Measurements from ENCODE around the gene TRIM38. TPM values are rescaled to one million over a fixed set of nuclear protein-coding genes. Genes with fewer than 3 reads are reported as not detected.
"Not testable (repeated sequence)": the region's sequence is repeated elsewhere in the genome, so short reads cannot be mapped to it uniquely, and the experiment has no call there.

Gene TRIM38
- total RNA-seq, 1 experiment from 2014 or later = 4.4 TPM

DNA sequence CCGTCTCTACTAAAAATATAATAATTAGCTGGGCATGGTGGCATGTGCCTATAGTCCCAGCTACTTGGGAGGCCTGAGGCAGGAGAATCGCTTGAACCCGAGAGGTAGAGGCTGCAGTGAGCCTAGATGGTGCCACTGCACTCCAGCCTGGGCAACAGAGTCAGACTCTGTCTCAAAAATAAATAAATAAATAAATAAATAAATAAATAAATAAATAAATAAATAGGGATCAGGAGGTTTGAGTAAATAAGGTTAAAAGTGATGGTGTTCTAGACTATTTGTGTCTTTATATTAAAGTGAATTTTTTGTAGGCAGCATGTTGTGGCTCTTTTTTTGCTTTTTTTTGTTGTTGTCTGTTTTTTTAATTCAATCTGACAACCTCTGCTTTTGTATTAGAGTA, 15.1 kb upstream of the TRIM38 start:
- POLR2A ChIA-PET; H3K27me3 ChIP-seq (ENCODE audit: control insufficient read depth, insufficient read depth, low read length); H3K4me3 ChIP-seq (ENCODE audit: low read depth in 2 of 2, low read length in 2 of 2); in situ Hi-C loops (cut with HindIII; ENCODE audit: low pct_unique_long_range_greater_than_20kb, low sequenced_read_pairs); ATAC-seq; H3K4me1 ChIP-seq (ENCODE audit: control insufficient read depth, insufficient read depth, low read length); H3K9me3 ChIP-seq (ENCODE audit: control insufficient read depth, insufficient read depth, low read depth, low read length); H3K36me3 ChIP-seq (ENCODE audit: control insufficient read depth, insufficient read depth, low read length); DNase-seq (ENCODE audit: low read depth, low spot score); CTCF ChIA-PET; H3K27ac ChIP-seq (ENCODE audit: low read length); BruUV-seq (replicated peaks): not testable (repeated sequence)
- intact Hi-C loops (cut with micrococcal nuclease; ENCODE audit: unreplicated experiment) = loop anchor here (2.0 kb wide), 2 partner anchors 159 to 229 kb away; no protein-coding TSS in a partner anchor

- ChIA-PET POLR2A (no interaction called here), CTCF (no interaction called here)
- in situ Hi-C loops (cut with HindIII; ENCODE audit: low pct_unique_long_range_greater_than_20kb, low sequenced_read_pairs) = no loop called here
- DNase-seq (ENCODE audit: low read depth, low spot score) = no peak
- no peaks in the 10 kb centered on the region for H3K4me1 ChIP-seq (ENCODE audit: control insufficient read depth, insufficient read depth, low read length)
- no peak overlapping the region for H3K4me3 ChIP-seq (ENCODE audit: low read depth in 2 of 2, low read length in 2 of 2)
- H3K36me3 ChIP-seq (ENCODE audit: control insufficient read depth, insufficient read depth, low read length) = no peaks in the 10 kb centered on the region
- TF ChIP-seq, protein P1, sequence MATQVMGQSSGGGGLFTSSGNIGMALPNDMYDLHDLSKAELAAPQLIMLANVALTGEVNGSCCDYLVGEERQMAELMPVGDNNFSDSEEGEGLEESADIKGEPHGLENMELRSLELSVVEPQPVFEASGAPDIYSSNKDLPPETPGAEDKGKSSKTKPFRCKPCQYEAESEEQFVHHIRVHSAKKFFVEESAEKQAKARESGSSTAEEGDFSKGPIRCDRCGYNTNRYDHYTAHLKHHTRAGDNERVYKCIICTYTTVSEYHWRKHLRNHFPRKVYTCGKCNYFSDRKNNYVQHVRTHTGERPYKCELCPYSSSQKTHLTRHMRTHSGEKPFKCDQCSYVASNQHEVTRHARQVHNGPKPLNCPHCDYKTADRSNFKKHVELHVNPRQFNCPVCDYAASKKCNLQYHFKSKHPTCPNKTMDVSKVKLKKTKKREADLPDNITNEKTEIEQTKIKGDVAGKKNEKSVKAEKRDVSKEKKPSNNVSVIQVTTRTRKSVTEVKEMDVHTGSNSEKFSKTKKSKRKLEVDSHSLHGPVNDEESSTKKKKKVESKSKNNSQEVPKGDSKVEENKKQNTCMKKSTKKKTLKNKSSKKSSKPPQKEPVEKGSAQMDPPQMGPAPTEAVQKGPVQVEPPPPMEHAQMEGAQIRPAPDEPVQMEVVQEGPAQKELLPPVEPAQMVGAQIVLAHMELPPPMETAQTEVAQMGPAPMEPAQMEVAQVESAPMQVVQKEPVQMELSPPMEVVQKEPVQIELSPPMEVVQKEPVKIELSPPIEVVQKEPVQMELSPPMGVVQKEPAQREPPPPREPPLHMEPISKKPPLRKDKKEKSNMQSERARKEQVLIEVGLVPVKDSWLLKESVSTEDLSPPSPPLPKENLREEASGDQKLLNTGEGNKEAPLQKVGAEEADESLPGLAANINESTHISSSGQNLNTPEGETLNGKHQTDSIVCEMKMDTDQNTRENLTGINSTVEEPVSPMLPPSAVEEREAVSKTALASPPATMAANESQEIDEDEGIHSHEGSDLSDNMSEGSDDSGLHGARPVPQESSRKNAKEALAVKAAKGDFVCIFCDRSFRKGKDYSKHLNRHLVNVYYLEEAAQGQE (IDR thresholded peaks at IDR 0.05; ENCODE audit: insufficient read depth in 1 of 2, low read depth in 2 of 2, low read length in 1 of 2) = no peak
- no peak for TF ChIP-seq SIN3A (IDR thresholded peaks at IDR 0.05; ENCODE audit: borderline replicate concordance, insufficient read depth, low read depth, low read length)
- no peak for TF ChIP-seq TCF7L2 (IDR thresholded peaks at IDR 0.05; ENCODE audit: low read depth, low read length)
- no peak for TF ChIP-seq POLR2AphosphoS5 (IDR thresholded peaks at IDR 0.05; ENCODE audit: low read depth, low read length)
- no peak for TF ChIP-seq CTCF (IDR thresholded peaks at IDR 0.05)
- no peaks in the 10 kb centered on the region; the same call in 1 of the 2 replicates for H3K27me3 ChIP-seq (ENCODE audit: control insufficient read depth, insufficient read depth, low read length)
- no peak overlapping the region for H3K27ac ChIP-seq (ENCODE audit: low read length)
- no peak for ATAC-seq
- no TSS peak for BruUV-seq (replicated peaks)
- no peaks in the 10 kb centered on the region for H3K9me3 ChIP-seq (ENCODE audit: control insufficient read depth, insufficient read depth, low read depth, low read length)
- intact Hi-C loops (cut with micrococcal nuclease; ENCODE audit: unreplicated experiment) = no loop called here
Measured at GRCh38 chr6:25949695-25950094, 12.9 kb upstream of the TRIM38 start.

GRCh38 chr6:25950297-25950696, 12.3 kb upstream of the TRIM38 start:
- no peak for DNase-seq (ENCODE audit: low read depth, low spot score)
- Histone ChIP-seq H3K27ac (ENCODE audit: low read length) (no peak overlapping the region), H3K4me3 (ENCODE audit: low read depth in 2 of 2, low read length in 2 of 2) (no peak overlapping the region), H3K9me3 (ENCODE audit: control insufficient read depth, insufficient read depth, low read depth, low read length) (no peaks in the 10 kb centered on the region), H3K27me3 (ENCODE audit: control insufficient read depth, insufficient read depth, low read length) (no peaks in the 10 kb centered on the region), H3K36me3 (ENCODE audit: control insufficient read depth, insufficient read depth, low read length) (no peaks in the 10 kb centered on the region), H3K4me1 (ENCODE audit: control insufficient read depth, insufficient read depth, low read length) (no peaks in the 10 kb centered on the region)
- no peak for TF ChIP-seq CTCF (IDR thresholded peaks at IDR 0.05)
- ChIA-PET POLR2A (no interaction called here), CTCF (no interaction called here)
- no TSS peak for BruUV-seq (replicated peaks)
- no peak for ATAC-seq
- in situ Hi-C loops (cut with HindIII; ENCODE audit: low pct_unique_long_range_greater_than_20kb, low sequenced_read_pairs) = no loop called here
- intact Hi-C loops (cut with micrococcal nuclease; ENCODE audit: unreplicated experiment) = no loop called here

Measured in Panc1 (cell line).